A549 (cell line): ENCODE measurements around the gene RAB17.

ENCODE experiments used
- CTCF ChIP-seq: fragments of >200 bp; sonication (Bioruptor Twin); formaldehyde crosslinking; IDR thresholded peaks from 3 replicates; pipeline ENCODE4 v1.5.1; 2016
- E2F6 ChIP-seq: IDR thresholded peaks from 2 replicates; pipeline ENCODE4 v1.6.1; 2012; ENCODE audit warnings: low read depth, borderline replicate concordance
- ELK1 ChIP-seq: fragments of 150-350 bp; IDR thresholded peaks from 2 replicates; pipeline ENCODE4 v1.6.1; 2014; ENCODE audit warnings: low read depth, mild to moderate bottlenecking, low read length
- HDAC2 ChIP-seq: fragments of 200-600 bp; sonication (generic); IDR thresholded peaks from 2 replicates; pipeline ENCODE4 v1.6.1; 2016
- JUNB ChIP-seq: fragments of >200 bp; sonication (Bioruptor Twin); formaldehyde crosslinking; IDR thresholded peaks from 2 replicates; pipeline ENCODE4 v1.6.1; 2016
- MAFK ChIP-seq: fragments of 450-650 bp; IDR thresholded peaks from 2 replicates; pipeline ENCODE4 v1.6.1; 2014; ENCODE audit not compliant: partially characterized antibody
- MAX ChIP-seq: IDR thresholded peaks from 2 replicates; pipeline ENCODE4 v1.6.1; 2012
- POLR2A ChIP-seq: IDR thresholded peaks from 2 replicates; pipeline ENCODE4 v1.6.1; 2012; ENCODE audit warnings: mild to moderate bottlenecking, low read length
- RAD21 ChIP-seq, 2 experiments: fragments of >200 bp in 1 of 2; sonication (Bioruptor Twin) in 1 of 2; formaldehyde crosslinking in 1 of 2; IDR thresholded peaks in 1 of 2; conservative IDR thresholded peaks in 1 of 2; 2 replicates in 1 of 2; 3 replicates in 1 of 2; pipeline ENCODE4 v1.6.1; 2012 to 2018; ENCODE audit warnings: inconsistent platforms in 1 of 2
- REST ChIP-seq: fragments of 200-600 bp; sonication (generic); IDR thresholded peaks from 2 replicates; pipeline ENCODE4 v1.6.1; 2016; ENCODE audit warnings: antibody characterized with exemption, mild to moderate bottlenecking, moderate library complexity
- SMC3 ChIP-seq: fragments of >200 bp; sonication (Bioruptor Twin); formaldehyde crosslinking; IDR thresholded peaks from 3 replicates; pipeline ENCODE4 v1.6.1; 2018; ENCODE audit warnings: inconsistent platforms

- TF ChIP-seq POLR2A (no peak), HDAC2 (no peak), CTCF (no peak), SMC3 (no peak), MAFK (no peak), REST (no peak), ELK1 (no peak), JUNB (no peak), RAD21 (conservative IDR thresholded peaks at IDR 0.05 in 1 of 2, IDR thresholded peaks at IDR 0.05 in 1 of 2) (no peak), MAX (no peak), E2F6 (no peak)
Observed at GRCh38 chr2:237540223-237540775, 50.2 kb downstream of the RAB17 start.
